Activated CD4-positive, alpha-beta T cell treated with anti-CD3 and anti-CD28 coated beads, Interleukin-2, amount 50 U/mL, for 48 hours (primary cell): ENCODE data around the gene THUMPD2.

Source experiments
- DNase-seq, 2 experiments: peaks; one replicate each; pipeline ENCODE4 v3.0.0-alpha.2; 2020

THUMPD2 gene

DNA sequence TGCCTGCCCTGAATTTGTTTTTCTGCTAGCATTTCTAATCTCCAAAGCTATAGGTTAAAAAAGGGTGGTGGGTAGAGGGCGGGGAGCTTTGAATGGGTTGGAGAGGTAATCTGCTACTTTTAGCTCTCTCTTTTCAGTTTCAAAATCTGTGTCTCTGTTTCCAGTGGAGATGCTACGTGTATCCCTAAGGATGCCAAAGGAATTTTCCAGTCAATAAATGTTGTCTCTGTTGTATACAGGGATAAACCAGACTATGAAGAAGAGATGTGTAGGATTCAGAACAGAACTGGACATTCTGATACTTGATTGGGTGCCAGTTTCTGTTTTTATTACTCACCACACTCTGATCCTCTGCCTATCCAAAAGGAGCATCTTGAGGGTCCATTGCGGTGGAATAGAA lies 63.2 kb downstream of the THUMPD2 start:
- DNase-seq: no peak

DNA sequence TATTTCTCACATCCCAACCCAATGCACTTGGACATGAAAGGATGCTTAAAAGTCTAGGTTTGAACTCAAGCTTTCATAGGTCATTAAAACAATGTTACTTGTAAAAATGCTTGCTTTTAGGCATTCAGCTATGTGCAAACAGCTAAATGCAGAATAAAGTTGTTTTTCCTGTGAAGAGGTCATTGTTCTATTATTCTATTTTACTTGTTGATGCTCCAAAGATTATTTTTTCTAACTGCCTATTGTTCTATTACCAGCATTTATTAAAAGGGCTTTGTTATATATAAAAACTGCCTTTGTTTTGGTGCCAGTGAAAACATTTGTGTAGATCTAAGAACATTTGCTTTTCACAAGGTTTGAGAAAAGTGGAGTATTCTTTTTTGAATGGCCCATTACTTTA lies 64.0 kb downstream of the THUMPD2 start:
- DNase-seq: no peak

DNA sequence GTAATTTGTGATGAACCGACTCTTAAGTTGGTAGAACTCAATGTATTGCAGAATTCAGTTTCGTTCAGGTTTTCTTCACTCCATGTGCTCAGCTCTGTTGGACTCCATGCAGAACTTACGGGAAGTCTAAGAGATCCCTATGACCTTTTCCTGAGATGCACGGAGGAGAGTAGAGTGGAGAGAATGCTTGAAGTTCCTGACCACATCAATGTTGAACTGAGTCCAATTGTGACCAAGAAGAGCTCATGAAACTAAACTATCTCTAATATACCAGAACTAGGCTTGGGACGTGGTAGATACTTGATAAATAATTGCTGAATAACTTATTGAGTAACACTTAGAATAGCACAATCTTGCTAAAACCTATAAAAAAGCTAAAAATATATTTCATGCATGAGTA lies 66.1 kb downstream of the THUMPD2 start:
- DNase-seq: no peak

DNA sequence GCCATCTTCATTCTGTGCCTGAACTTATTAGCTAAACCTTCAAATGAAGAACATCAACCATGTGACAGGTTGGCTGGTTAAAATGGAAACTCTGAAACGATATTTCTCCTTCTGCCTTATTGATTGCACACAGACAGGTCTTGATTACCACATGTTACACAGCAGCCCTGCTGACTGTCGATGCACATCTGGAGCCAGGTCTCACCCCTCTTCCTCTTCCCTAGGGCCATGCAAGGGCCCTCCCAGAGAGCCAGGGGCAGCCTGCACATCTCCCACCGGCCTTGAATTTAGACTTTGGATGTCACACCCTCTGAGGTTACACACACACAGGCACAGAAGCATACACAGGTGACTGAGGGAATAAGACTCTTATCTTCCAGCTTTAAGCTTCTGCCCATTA lies 68.3 kb downstream of the THUMPD2 start:
- no peak for DNase-seq

DNA sequence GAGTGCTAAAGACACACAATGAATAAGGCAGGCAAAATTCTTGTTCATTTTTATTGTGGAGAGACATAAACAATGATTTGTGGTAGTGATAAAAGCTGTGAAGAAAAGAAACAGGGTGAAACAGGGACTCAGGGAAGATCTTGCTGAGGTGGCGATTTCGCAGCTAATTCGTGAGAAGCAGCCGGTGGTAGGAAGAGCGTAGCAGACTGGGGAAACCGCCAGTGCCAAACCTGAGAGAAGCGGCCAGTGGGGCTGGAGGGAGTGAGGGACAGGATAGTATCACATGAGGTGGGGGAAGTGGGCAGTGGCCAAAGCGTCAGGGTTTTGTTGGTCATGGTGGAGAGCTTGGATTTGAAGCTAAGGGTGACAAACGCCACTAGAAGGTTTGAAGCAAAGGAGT lies 71.1 kb downstream of the THUMPD2 start:
- no peak for DNase-seq

DNA sequence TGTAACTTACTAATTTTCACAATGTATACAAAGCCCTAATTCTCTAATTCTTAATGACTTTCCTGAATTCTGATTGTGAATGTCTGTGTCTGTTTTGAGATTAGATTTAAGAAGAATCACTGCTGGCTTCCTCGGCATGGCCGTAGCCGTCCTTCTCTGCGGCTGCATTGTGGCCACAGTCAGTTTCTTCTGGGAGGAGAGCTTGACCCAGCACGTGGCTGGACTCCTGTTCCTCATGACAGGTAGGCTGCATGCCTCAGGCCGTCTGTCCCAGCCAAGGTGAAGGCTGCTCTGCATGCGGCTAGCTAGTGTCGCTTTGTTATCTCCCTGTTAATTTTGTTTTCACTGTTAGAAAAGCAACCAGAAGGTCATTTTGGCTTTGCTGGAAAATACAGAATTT lies 72.1 kb downstream of the THUMPD2 start:
- DNase-seq: no peak

DNA sequence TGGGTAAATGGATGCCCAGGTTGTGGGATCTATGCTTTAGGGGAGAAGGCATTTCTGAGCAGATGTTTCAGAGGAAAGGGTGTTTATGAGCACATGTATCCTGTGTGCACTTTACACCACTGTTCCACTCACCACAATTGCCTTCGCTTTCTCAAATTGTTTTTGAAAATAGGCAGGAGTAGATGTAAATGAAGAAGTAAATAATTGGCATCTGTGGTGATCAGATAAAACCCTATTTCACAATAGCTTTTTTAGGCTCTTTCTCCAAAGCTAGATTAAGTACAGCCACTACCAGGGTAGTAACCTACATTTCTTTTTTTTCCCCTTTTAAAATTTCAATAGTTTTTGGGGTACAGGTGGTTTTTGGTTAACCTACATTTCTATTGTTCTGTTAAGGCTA lies 72.7 kb downstream of the THUMPD2 start:
- DNase-seq: no peak

DNA sequence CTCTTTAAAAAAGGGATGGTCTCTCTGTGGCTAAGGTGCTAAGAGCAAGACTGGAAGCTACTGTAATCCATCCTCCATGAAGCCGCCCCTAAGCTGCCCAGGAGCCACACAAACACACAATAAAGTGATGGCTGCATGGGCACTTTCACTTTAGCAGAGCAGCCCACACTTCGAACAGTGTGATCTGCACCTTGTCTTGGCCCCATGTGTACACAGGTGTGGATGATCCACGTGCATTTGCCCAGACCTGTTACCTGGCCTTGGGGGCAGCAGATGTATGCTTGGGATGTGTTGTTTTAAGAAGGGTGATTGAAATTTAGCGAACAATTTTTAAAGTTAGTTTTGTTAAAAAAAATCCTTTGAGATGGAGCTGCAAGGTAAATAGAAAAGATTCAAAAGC lies 73.4 kb downstream of the THUMPD2 start:
- no peak for DNase-seq

DNA sequence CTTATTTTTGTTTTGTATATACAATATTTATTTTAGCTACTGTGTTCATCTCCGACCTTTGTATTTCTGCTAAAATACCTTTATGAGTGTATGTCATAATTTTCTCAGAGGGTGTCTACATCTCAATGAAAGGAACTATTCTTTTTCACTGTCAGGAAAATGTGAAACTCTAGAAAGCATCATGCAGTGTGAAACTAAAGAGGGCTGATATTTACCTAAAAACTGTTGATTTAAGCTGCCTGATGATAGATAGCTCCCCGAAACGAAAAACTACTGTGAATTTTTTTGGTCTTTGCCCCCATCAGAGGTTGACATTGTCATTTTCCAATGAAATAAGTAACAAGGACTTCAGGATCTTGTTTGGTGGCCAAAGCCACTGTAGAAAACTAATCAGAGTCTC lies 74.5 kb downstream of the THUMPD2 start:
- DNase-seq: no peak

DNA sequence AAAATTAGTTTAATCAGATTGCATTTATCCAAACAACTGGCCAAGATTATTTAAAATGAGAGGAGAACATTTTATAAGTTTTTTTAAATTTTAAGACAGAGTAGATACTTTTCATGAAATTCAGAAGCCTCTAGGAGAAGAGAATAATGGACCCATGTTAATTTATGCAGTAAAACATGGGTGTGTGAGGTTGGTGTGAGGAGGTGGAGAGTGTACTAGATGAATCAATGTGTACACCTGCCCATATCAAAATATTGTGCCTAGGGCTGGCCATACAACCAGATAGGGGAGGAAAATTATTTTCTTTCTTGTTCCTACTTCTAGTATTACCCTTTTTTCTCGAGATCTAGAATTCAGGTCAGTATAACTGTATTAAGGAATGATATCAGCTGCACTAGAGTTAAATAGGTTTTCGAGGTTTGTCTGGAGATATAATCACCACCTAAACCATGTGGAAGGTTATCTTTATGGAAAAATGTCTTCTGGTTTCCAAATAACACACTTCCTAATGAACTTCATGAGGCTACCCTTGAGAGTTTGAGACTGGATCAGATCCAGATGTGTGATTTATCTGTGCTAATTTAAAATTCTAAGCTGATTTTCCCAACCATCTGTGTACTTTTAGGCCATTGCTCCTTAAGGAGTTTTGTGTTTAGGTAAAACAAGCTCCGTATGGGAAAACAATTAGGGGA lies 75.7 kb downstream of the THUMPD2 start:
- no peak for DNase-seq

DNA sequence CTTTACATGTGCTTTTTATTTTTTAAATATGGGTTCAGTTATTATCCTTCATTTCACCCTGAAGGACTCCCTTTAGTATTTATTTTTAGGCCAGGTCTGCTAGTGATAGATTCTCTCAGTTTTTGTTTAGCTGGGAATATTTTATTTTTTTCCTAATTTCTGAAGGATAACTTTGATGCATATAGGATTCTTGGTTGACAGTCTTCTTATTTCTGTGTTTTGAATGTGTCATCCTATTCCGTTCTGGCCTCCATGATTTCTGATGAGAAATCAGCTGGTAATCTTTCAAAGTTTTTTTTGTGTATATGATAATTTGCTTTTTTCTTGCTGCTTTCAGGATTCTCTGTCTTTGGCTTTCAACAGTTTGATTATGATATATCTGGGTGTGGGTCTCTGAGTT lies 77.9 kb downstream of the THUMPD2 start:
- no peak for DNase-seq

DNA sequence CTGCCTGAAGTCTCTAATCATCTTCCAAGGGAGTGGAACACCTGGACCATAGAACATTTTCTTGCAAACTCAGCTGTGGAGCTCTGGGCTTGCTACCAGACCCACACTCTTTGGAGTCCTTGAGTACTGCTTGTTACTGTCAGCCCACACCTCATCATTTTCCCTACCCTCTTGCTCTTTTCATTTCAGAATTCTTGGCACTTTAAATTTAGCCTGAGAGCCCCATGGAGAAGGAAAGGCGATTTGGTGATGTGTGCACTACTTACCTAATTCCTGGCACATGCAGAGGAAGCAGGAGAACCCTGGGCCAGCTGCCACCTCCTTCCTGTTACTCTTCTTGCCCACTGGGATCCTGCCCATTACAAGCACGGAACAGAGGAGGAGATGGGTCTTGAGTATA lies 81.6 kb downstream of the THUMPD2 start:
- DNase-seq: no peak

DNA sequence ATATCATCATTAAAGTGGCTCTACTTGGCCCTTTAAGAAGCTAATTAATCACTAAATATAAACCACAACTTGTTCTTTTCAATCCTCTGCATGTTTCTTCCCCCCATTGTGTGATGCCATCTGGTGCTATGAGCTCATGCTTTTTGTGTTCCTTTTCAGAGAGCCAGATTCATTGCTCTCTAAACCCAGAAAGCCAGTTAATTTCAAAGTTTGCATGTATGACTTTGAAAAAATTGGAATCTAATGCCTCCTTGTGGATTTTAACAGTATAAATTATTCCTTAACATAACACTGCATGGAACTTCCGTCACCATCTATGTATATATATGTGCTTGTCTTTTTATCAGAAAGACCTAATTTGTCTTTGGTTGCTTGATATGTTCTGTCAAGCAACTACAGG lies 82.2 kb downstream of the THUMPD2 start:
- DNase-seq: no peak

DNA sequence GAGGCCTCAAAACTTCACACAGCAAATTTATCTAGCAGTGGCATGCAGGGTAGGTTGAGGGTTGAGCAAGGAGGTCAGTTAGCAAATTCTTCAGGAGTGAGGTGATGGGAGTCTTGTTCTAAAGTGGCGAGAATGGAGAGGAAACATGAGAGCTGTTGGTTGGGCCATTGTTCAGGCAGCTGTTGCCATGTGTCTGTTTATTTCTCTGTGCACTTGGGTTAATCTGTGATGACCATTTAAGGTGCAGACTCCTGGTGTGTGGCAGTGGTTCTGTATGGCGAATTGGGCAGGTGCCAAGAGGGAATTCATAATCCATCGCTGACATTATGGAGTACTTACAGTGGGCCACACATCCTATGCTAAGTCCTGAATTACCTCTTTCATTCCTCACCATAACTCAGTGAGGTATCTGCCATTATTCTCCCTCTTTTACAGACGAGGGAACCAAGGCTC lies 82.9 kb downstream of the THUMPD2 start:
- no peak for DNase-seq

DNA sequence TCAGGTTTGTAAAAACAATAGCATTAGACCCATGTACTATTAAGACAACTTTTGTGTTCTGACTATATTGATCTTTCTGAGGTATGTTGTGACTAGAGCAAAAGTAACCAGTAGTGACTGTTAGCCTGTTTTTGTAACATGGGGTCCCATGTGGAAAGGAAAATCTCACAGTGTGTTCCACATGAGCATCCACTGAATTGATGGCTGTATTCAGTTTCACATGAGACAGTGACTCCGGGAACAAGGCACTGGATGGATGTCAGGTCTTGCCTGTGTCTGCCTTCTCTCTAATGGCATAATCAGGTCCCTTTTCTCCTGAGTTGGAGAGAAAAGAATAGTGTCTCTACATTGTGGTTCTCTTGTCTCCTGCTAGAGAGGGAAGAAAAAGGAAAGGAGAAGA lies 85.8 kb downstream of the THUMPD2 start:
- DNase-seq: no peak

DNA sequence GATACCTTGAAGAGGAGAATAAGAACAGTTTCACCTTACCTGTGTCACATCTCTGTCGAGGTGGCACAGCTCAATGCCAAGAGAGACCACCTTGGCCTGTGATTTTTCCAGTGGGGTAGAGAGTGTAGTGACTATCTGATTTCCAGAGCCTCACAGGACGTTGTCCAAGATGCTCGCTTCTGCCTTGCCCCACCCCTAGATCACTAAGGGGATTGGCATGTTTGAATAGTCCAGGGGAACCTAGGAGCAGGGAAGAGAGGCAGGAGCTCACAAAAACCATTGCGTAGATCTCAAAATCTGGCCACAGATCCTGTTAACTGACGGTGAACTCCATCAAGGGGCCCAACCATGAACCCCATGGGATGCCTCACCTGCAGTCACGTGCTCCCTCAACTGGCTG lies 89.2 kb downstream of the THUMPD2 start:
- no peak for DNase-seq

DNA sequence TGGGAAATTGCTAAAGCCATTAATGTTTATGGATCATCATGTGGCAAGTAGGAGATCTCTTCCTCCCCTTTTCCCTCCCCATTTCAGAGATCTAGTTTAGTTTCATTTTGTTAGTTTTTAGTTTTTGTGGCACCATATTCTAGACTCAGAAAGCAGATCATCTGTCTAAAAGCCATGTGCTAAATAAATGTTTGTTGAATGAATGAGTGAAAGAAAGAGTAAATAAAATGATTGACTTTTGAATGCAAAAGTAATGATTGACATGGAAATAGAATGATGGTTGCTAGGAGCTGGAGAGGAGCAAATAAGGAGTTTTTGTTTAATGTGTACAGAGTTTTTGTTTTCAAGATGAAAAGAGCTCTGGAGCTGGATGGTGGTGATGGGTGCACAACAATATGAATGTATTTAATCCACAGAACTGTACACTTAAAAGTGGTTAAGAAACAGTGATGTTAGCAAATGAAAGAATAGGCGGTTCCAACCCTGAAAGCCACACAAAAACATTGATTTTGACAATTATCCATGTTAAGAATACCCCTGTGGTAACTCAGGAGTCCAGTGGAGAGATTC lies 89.7 kb downstream of the THUMPD2 start:
- DNase-seq: no peak

DNA sequence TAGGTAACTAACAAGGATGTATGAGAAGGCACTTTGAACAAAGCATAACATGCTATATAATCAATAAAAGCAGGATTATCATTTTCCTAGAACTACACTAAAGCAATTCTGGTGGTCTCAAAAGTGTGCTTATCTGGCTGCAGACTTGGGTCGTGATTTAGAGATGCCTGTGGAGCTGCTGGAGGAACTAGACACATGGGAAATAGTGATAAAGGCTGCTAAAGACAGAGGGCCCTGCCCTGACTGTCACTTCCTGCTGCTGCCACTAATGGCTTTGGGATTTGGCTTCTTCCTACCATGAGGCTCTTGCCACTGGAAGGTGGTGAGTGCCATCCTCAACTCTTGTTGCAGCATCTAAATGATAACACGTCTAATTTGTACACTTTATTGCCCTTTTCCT lies 90.9 kb downstream of the THUMPD2 start:
- DNase-seq: no peak

DNA sequence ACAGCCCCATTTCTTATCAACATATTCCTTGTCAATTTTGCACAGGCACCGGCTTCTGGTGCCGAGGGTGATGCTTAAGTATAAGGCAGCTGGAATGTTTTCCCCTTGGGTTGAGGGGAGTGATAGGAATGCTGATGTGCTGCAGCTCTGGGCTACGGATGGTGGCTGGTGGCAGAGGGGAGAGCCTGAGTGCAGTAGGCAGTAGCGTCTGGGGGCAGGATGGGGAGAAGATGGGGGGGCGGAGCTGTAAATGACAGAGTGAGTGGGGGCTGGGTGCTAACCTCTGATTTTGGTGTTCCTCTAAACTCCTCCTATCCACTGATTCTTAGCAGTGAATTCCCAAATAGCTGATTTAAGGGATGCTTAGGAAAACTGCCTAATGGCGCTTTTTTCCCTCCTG lies 92.6 kb downstream of the THUMPD2 start:
- no peak for DNase-seq
